Mucosa of rectum (tissue), 2 donors: ENCODE measurements around the gene SLAIN2.
"Not testable (repeated sequence)": the region's sequence is repeated elsewhere in the genome, so short reads cannot be mapped to it uniquely, and the experiment has no call there.

Experiments used
- H3K27ac ChIP-seq, 2 donors: one replicate each; pipeline ENCODE4 v1.7.0; 2013; ENCODE audit warnings: inconsistent platforms in 2 of 2, low read depth in 2 of 2, low read length in 2 of 2
- H3K27me3 ChIP-seq, 2 donors: one replicate each; pipeline ENCODE4 v1.7.0; 2013; ENCODE audit warnings: low read length in 2 of 2; ENCODE audit not compliant: control insufficient read depth in 2 of 2, insufficient read depth in 2 of 2
- H3K36me3 ChIP-seq, 2 donors: one replicate each; pipeline ENCODE4 v1.7.0; 2013; ENCODE audit warnings: low read length in 2 of 2; ENCODE audit not compliant: control insufficient read depth in 2 of 2, insufficient read depth in 2 of 2
- H3K4me1 ChIP-seq, 2 donors: one replicate each; pipeline ENCODE4 v1.7.0; 2013; ENCODE audit warnings: low read length in 2 of 2, mild to moderate bottlenecking in 1 of 2; ENCODE audit not compliant: control insufficient read depth in 2 of 2, insufficient read depth in 2 of 2
- H3K4me3 ChIP-seq, 2 donors: one replicate each; pipeline ENCODE4 v1.7.0; 2013; ENCODE audit warnings: low read length in 2 of 2
- H3K9ac ChIP-seq, 2 donors: one replicate each; pipeline ENCODE4 v1.7.0; 2013; ENCODE audit warnings: low read length in 2 of 2, low read depth in 1 of 2, mild to moderate bottlenecking in 1 of 2
- H3K9me3 ChIP-seq, 2 donors: one replicate each; pipeline ENCODE4 v1.7.0; 2013; ENCODE audit warnings: low read length in 2 of 2; ENCODE audit not compliant: control insufficient read depth in 2 of 2
- donor health status: healthy.
- donor health status: Normal muscosa, but diverticular disease.

Gene SLAIN2

DNA sequence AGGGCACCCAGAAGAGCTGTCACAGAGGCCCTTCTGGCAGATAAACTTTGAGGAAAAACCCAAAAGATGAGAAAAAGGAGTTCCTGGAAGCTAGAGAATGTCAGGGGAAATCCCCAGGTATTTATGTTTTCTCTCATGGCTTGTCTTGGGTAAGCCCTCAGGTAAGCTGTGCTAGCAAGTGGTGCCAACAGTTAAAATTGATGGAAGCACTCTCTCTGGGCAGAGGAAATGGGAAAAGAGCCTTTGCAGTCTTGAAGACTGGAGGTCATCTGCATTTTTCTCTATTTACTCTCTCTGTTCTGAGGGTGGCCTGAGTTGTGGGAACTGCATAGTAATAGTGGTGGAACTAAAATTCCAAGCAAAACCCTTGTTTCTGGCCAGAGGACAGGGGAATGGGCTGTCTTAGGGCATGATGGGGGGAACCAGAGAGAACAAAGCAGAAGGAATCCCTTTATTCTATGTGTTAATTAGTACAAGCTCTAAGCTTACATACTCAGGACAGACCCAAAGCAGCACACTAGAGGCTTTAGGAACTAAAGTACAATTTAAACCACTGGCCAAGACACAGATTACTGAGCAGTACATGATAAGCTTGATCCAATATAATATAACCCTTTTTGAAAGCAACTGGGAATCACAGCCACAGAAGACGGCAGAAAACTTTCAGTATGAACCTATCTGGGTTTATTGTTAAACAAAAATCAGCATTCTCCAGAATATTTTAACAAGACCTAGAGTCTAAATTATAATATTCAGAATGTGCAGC lies 88.6 kb downstream of the SLAIN2 start:
- H3K27ac ChIP-seq: no peak overlapping the region
- H3K4me3 ChIP-seq: no peak overlapping the region
- no peaks in the 10 kb centered on the region for H3K27me3 ChIP-seq
- H3K9ac ChIP-seq: no peak overlapping the region
- no peaks in the 10 kb centered on the region for H3K9me3 ChIP-seq
- no peaks in the 10 kb centered on the region for H3K36me3 ChIP-seq
- H3K4me1 ChIP-seq: no peaks in the 10 kb centered on the region

DNA sequence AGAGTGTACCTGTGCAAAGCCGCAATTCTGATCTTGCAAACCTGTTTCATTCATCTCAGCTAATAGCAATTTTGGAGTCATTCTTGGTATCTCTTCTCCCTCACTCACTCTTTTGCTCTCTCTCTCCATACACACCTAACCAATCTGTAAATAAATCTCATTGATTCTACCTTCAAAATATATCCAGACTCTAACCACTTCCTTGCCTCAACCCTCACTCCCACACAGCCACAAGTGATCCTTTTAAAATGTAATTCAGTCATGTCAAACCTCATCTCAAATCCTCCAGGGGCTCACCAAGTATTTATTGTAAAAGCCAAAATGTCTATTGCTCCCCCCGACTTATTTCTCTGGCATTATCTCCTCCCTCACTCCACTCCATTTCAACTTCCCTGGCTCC lies 90.1 kb downstream of the SLAIN2 start:
- Histone ChIP-seq H3K36me3 (no peaks in the 10 kb centered on the region), H3K9ac (no peak overlapping the region), H3K27me3 (no peaks in the 10 kb centered on the region), H3K4me1 (peaks cover 0 to 5% of the 10 kb centered on the region in 2 donors), H3K4me3 (no peak overlapping the region), H3K27ac (no peak overlapping the region), H3K9me3 (no peaks in the 10 kb centered on the region)

DNA sequence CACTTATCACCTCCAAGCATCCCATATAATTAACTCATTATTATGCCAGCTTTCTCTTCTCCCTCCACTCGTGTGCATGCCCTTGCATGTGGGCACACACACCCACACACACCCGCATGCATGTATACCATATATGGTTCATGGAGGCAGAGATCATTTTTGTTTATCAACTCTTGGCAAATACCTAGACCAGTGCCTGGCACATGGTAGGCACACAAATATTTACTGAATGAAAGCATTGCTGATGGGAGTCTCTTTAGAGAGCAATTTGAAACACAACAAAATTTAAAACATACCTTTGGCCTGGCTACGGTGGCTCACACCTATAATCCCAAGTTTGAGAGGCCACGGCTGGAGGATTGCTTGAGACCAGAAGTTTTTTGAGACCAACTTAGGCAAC lies 90.7 kb downstream of the SLAIN2 start:
- H3K27me3 ChIP-seq: no peaks in the 10 kb centered on the region
- H3K4me3 ChIP-seq: no peak overlapping the region
- no peaks in the 10 kb centered on the region for H3K9me3 ChIP-seq
- H3K36me3 ChIP-seq: no peaks in the 10 kb centered on the region
- peaks cover 0 to 6% of the 10 kb centered on the region in 2 donors for H3K4me1 ChIP-seq
- H3K27ac ChIP-seq: no peak overlapping the region
- H3K9ac ChIP-seq: no peak overlapping the region

GRCh38 chr4:48436318-48436717 lies 95.0 kb downstream of the SLAIN2 start:
- Histone ChIP-seq H3K9ac (no peak overlapping the region), H3K27me3 (no peaks in the 10 kb centered on the region), H3K27ac (no peak overlapping the region), H3K36me3 (no peaks in the 10 kb centered on the region), H3K9me3 (no peaks in the 10 kb centered on the region), H3K4me3 (no peak overlapping the region), H3K4me1 (peaks cover 0 to 6% of the 10 kb centered on the region in 2 donors)

DNA sequence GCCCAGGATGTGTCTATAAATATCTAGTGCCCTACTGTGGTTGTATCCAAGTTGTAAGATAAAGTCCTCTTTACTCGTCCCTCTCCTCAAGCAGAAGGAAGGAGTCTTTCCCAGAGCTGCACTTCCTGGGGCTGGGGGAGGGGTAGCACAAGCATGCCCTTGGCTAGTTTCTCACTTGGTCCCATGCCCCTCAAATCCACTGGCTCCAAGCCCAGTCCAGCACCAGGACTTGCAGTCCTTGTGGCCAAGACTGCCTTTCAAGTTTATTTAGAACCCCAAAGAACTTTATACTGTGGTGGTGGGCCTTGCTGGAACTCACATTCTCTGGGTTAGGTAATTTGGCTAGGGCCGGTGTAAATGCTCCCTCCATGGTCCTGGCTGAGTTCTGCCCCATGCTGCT lies 98.7 kb downstream of the SLAIN2 start:
- Histone ChIP-seq H3K36me3 (no peaks in the 10 kb centered on the region), H3K27me3 (no peaks in the 10 kb centered on the region), H3K9ac (no peak overlapping the region), H3K4me3 (no peak overlapping the region), H3K27ac (no peak overlapping the region), H3K9me3 (no peaks in the 10 kb centered on the region), H3K4me1 (peaks cover 0 to 6% of the 10 kb centered on the region in 2 donors)

DNA sequence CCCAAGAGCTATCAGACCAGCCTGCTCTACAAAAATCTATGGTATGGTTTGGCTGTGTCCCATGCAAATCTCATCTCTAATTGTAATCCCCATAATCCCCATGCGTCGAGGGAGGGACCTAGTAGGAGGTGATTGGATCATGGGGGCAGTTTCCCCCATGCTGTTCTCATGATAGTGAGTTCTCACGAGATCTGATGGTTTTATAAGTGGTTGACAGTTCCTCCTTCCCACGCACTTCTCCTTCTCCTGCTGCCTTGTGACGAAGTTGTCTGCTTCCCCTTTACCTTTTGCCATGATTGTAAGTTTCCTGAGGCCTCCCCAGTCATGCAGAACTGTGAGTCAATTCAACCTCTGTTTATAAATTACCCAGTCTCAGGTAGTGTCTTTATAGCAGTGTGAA lies 99.6 kb downstream of the SLAIN2 start:
- not testable (repeated sequence) for H3K27ac ChIP-seq, H3K9me3 ChIP-seq, H3K4me1 ChIP-seq, H3K27me3 ChIP-seq, H3K36me3 ChIP-seq, H3K9ac ChIP-seq, H3K4me3 ChIP-seq

- H3K9me3 ChIP-seq: no peaks in the 10 kb centered on the region
- H3K27ac ChIP-seq: no peak overlapping the region
- no peaks in the 10 kb centered on the region for H3K27me3 ChIP-seq
- no peak overlapping the region for H3K4me3 ChIP-seq
- no peak overlapping the region for H3K9ac ChIP-seq
- H3K36me3 ChIP-seq: no peaks in the 10 kb centered on the region
- H3K4me1 ChIP-seq: peaks cover 0 to 3% of the 10 kb centered on the region in 2 donors
Observed at GRCh38 chr4:48445704-48446103, 104.4 kb downstream of the SLAIN2 start.

DNA sequence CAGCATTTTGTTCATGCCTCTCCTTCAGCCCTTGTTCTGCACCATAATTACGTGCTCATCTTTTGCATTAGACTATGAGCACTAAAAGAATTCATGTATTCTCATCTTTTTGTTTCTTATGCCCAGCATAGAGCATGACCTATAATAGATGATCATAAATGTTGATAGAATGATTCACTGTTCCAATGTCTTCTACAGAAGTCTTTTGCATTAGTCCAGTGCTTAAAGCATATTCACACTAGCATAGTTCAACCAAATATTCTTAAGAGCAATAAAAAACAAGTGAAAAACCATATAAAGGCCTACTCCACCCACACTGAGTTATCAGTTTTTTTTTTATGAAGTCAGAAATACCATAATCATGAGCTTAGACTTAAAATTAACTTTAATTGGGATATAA lies 105.3 kb downstream of the SLAIN2 start:
- H3K27me3 ChIP-seq: no peaks in the 10 kb centered on the region
- H3K36me3 ChIP-seq: no peaks in the 10 kb centered on the region
- no peak overlapping the region for H3K27ac ChIP-seq
- H3K4me1 ChIP-seq: peaks cover 0 to 3% of the 10 kb centered on the region in 2 donors
- H3K4me3 ChIP-seq: no peak overlapping the region
- H3K9ac ChIP-seq: no peak overlapping the region
- H3K9me3 ChIP-seq: no peaks in the 10 kb centered on the region

GRCh38 chr4:48449151-48449550 lies 107.8 kb downstream of the SLAIN2 start:
- Histone ChIP-seq H3K27me3 (no peaks in the 10 kb centered on the region), H3K9me3 (no peaks in the 10 kb centered on the region), H3K4me3 (no peak overlapping the region), H3K27ac (no peak overlapping the region), H3K36me3 (no peaks in the 10 kb centered on the region), H3K4me1 (peaks cover 0 to 3% of the 10 kb centered on the region in 2 donors), H3K9ac (no peak overlapping the region)

DNA sequence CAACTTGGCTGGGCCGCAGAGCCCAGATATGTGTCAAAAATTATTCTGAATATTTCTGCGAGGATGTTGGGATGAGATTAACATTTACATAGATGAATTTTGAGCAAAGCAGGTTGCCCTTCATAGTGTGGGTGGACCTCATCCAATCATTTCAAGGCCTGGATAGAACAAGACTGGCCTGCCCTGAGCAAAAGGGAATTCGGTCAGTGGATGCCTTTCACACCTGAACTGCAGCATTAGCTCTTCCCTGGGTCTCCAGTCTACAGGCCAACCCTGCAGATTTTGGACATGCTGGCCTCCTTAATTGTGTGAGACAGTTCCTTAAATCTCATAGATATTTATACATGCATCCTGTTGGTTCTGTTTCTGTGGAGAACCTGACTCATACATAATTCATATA lies 109.4 kb downstream of the SLAIN2 start:
- H3K4me3 ChIP-seq: no peak overlapping the region
- no peaks in the 10 kb centered on the region for H3K36me3 ChIP-seq

More for the DNA sequence above, 109.4 kb downstream of the SLAIN2 start:
- H3K9ac ChIP-seq: no peak overlapping the region
- H3K27me3 ChIP-seq: no peaks in the 10 kb centered on the region
- H3K4me1 ChIP-seq: peaks cover 0 to 3% of the 10 kb centered on the region in 2 donors
- no peaks in the 10 kb centered on the region for H3K9me3 ChIP-seq
- H3K27ac ChIP-seq: no peak overlapping the region
